Activated naive CD8-positive, alpha-beta T cell treated with anti-CD3 and anti-CD28 coated beads for 36 hours (primary cell): ENCODE measurements around the gene TTC33. TPM values are rescaled to one million over a fixed set of nuclear protein-coding genes. Genes with fewer than 3 reads are reported as not detected.
A peak's percentile ranks its signal among the peaks of the same experiment; 100 is the strongest.
"Not testable (repeated sequence)": the region's sequence is repeated elsewhere in the genome, so short reads cannot be mapped to it uniquely, and the experiment has no call there.

Experiments
- DNase-seq: peaks from one replicate; pipeline ENCODE4 v3.0.0; 2021
- H3K27ac Mint-ChIP-seq: one replicate; pipeline ENCODE4 v1.8.0; 2022; ENCODE audit warnings: mild to moderate bottlenecking, moderate library complexity, mixed read lengths
- H3K27me3 Mint-ChIP-seq: one replicate; pipeline ENCODE4 v1.8.0; 2022; ENCODE audit warnings: mild to moderate bottlenecking, mixed read lengths
- H3K36me3 Mint-ChIP-seq: one replicate; pipeline ENCODE4 v1.8.0; 2021; ENCODE audit warnings: mild to moderate bottlenecking, mixed read lengths
- H3K4me1 Mint-ChIP-seq: one replicate; pipeline ENCODE4 v1.8.0; 2021; ENCODE audit warnings: mixed read lengths
- H3K4me3 Mint-ChIP-seq: one replicate; pipeline ENCODE4 v1.8.0; 2022; ENCODE audit warnings: mild to moderate bottlenecking, moderate library complexity, mixed read lengths
- H3K9me3 Mint-ChIP-seq: one replicate; pipeline ENCODE4 v1.8.0; 2022; ENCODE audit warnings: mixed read lengths
- total RNA-seq, 2 experiments: library from RNA; stranded (reverse); gene quantifications; one replicate each; pipeline ENCODE4 v1.2.3, GENCODE V29; 2021

The TTC33 gene
- total RNA-seq: 10 to 100 TPM; 16.8 to 18.1 TPM

GRCh38 chr5:40755407-40756365 is at the start of gene TTC33:
TTC33 (minus strand) TSS chr5:40755961; CDS start chr5:40747018, 8,943 bp downstream.
- Mint-ChIP-seq H3K36me3 (peaks cover 24% of the 10 kb centered on the region), H3K4me3 (no peak within 1 kb of the TSS), H3K4me1 (peaks cover 17% of the 10 kb centered on the region), H3K27ac (no peak within 1 kb of the TSS), H3K9me3 (no peaks in the 10 kb centered on the region), H3K27me3 (no peaks in the 10 kb centered on the region)
- DNase-seq: peak; percentile 96

- H3K27me3 Mint-ChIP-seq: peaks cover 4% of the 10 kb centered on the region
- peaks cover 6% of the 10 kb centered on the region for H3K4me1 Mint-ChIP-seq
- H3K36me3 Mint-ChIP-seq: no peaks in the 10 kb centered on the region
- DNase-seq: no peak
- no peaks in the 10 kb centered on the region for H3K9me3 Mint-ChIP-seq
- H3K27ac Mint-ChIP-seq: no peak overlapping the region
- H3K4me3 Mint-ChIP-seq: no peak overlapping the region
Observed at GRCh38 chr5:40801771-40802562, 46.2 kb upstream of the TTC33 start.

GRCh38 chr5:40799258-40799657 is 43.5 kb upstream of the TTC33 start:
- H3K4me1 Mint-ChIP-seq: peaks cover 27% of the 10 kb centered on the region
- H3K9me3 Mint-ChIP-seq: no peaks in the 10 kb centered on the region
- no peak overlapping the region for H3K4me3 Mint-ChIP-seq
- H3K36me3 Mint-ChIP-seq: peaks cover 19% of the 10 kb centered on the region
- H3K27me3 Mint-ChIP-seq: peaks cover 4% of the 10 kb centered on the region
- H3K27ac Mint-ChIP-seq: peak overlapping the region; percentile 31
- no peak for DNase-seq

GRCh38 chr5:40798801-40799210 is 43.0 kb upstream of the TTC33 start:
- Mint-ChIP-seq H3K27me3 (peaks cover 4% of the 10 kb centered on the region), H3K9me3 (no peaks in the 10 kb centered on the region), H3K27ac (peak overlapping the region; percentile 89), H3K36me3 (peaks cover 23% of the 10 kb centered on the region), H3K4me1 (peaks cover 30% of the 10 kb centered on the region), H3K4me3 (peak overlapping the region; percentile 82)
- no peak for DNase-seq

GRCh38 chr5:40798012-40798800 is 42.4 kb upstream of the TTC33 start, which contains the start of gene PRKAA1:
PRKAA1 (minus strand) TSS chr5:40798374; CDS start chr5:40798189, 185 bp downstream.
- peak within 1 kb of the TSS; percentile 89 for H3K27ac Mint-ChIP-seq
- no peaks in the 10 kb centered on the region for H3K9me3 Mint-ChIP-seq
- peak within 1 kb of the TSS; percentile 87 for H3K4me3 Mint-ChIP-seq
- peaks cover 4% of the 10 kb centered on the region for H3K27me3 Mint-ChIP-seq
- H3K36me3 Mint-ChIP-seq: peaks cover 25% of the 10 kb centered on the region
- H3K4me1 Mint-ChIP-seq: peaks cover 36% of the 10 kb centered on the region
- DNase-seq: peak; percentile 92

GRCh38 chr5:40797273-40798011 is 41.7 kb upstream of the TTC33 start:
- Mint-ChIP-seq H3K27ac (peak overlapping the region; percentile 87), H3K36me3 (peaks cover 25% of the 10 kb centered on the region)

GRCh38 chr5:40796487-40796889 is 40.7 kb upstream of the TTC33 start:
- no peaks in the 10 kb centered on the region for H3K9me3 Mint-ChIP-seq
- peak overlapping the region; percentile 38 for H3K27ac Mint-ChIP-seq
- H3K36me3 Mint-ChIP-seq: peaks cover 25% of the 10 kb centered on the region
- no peak for DNase-seq
- H3K4me1 Mint-ChIP-seq: peaks cover 41% of the 10 kb centered on the region
- H3K27me3 Mint-ChIP-seq: peaks cover 4% of the 10 kb centered on the region
- H3K4me3 Mint-ChIP-seq: peak overlapping the region; percentile 87

More at GRCh38 chr5:40797273-40798011, 41.7 kb upstream of the TTC33 start:
- H3K4me3 Mint-ChIP-seq: peak overlapping the region; percentile 87
- no peaks in the 10 kb centered on the region for H3K9me3 Mint-ChIP-seq
- H3K27me3 Mint-ChIP-seq: peaks cover 4% of the 10 kb centered on the region
- peak; percentile 81 for DNase-seq
- H3K4me1 Mint-ChIP-seq: peaks cover 38% of the 10 kb centered on the region

- H3K4me1 Mint-ChIP-seq: peaks cover 48% of the 10 kb centered on the region
Observed at GRCh38 chr5:40794877-40795276, 39.1 kb upstream of the TTC33 start.

GRCh38 chr5:40794340-40794739 is 38.6 kb upstream of the TTC33 start:
- not testable (repeated sequence) for H3K27ac Mint-ChIP-seq, DNase-seq, H3K4me3 Mint-ChIP-seq, H3K9me3 Mint-ChIP-seq, H3K27me3 Mint-ChIP-seq
- Mint-ChIP-seq H3K36me3 (peaks cover 25% of the 10 kb centered on the region), H3K4me1 (peaks cover 47% of the 10 kb centered on the region)

More at GRCh38 chr5:40794877-40795276, 39.1 kb upstream of the TTC33 start:
- DNase-seq, H3K27ac Mint-ChIP-seq, H3K27me3 Mint-ChIP-seq, H3K4me3 Mint-ChIP-seq, H3K9me3 Mint-ChIP-seq: not testable (repeated sequence)
- H3K36me3 Mint-ChIP-seq: peaks cover 25% of the 10 kb centered on the region

- H3K4me3 Mint-ChIP-seq, H3K27me3 Mint-ChIP-seq, DNase-seq, H3K27ac Mint-ChIP-seq, H3K9me3 Mint-ChIP-seq: not testable (repeated sequence)
- H3K4me1 Mint-ChIP-seq: peaks cover 48% of the 10 kb centered on the region
- H3K36me3 Mint-ChIP-seq: peaks cover 40% of the 10 kb centered on the region
Observed at GRCh38 chr5:40792691-40793090, 36.9 kb upstream of the TTC33 start.

GRCh38 chr5:40791715-40792139 is 36.0 kb upstream of the TTC33 start:
- Mint-ChIP-seq H3K27me3 (no peaks in the 10 kb centered on the region), H3K27ac (no peak overlapping the region), H3K9me3 (peaks cover 6% of the 10 kb centered on the region), H3K4me1 (peaks cover 51% of the 10 kb centered on the region), H3K36me3 (peaks cover 44% of the 10 kb centered on the region), H3K4me3 (no peak overlapping the region)
- DNase-seq: no peak

- Mint-ChIP-seq H3K9me3 (peaks cover 8% of the 10 kb centered on the region), H3K36me3 (peaks cover 47% of the 10 kb centered on the region), H3K27me3 (no peaks in the 10 kb centered on the region), H3K4me1 (peaks cover 50% of the 10 kb centered on the region), H3K4me3 (no peak overlapping the region), H3K27ac (no peak overlapping the region)
- DNase-seq: no peak
Observed at GRCh38 chr5:40790947-40791593, 35.3 kb upstream of the TTC33 start.

- not testable (repeated sequence) for DNase-seq, H3K4me3 Mint-ChIP-seq, H3K9me3 Mint-ChIP-seq, H3K27me3 Mint-ChIP-seq, H3K27ac Mint-ChIP-seq
- Mint-ChIP-seq H3K36me3 (peaks cover 32% of the 10 kb centered on the region), H3K4me1 (peaks cover 41% of the 10 kb centered on the region)
Observed at GRCh38 chr5:40788941-40789340, 33.2 kb upstream of the TTC33 start.
